Measurements from ENCODE around the gene GBP1. TPM values are rescaled to one million over a fixed set of nuclear protein-coding genes. Genes with fewer than 3 reads are reported as not detected.
"Not testable (repeated sequence)": the region's sequence is repeated elsewhere in the genome, so short reads cannot be mapped to it uniquely, and the experiment has no call there.

The GBP1 gene
- total RNA-seq, 1 donor from 2014 or later, result 62.5 TPM

- Histone ChIP-seq H3K27me3 (ENCODE audit: insufficient read depth, low read length) (no peaks in the 10 kb centered on the region), H3K27ac (ENCODE audit: low read depth, low read length) (peak overlapping the region; percentile 83), H3K4me3 (ENCODE audit: insufficient read depth, low read depth, low read length) (peak overlapping the region; percentile 95), H4K20me1 (ENCODE audit: insufficient read depth, low read length) (peaks cover 8% of the 10 kb centered on the region), H3K79me2 (ENCODE audit: insufficient read depth, low read length) (peaks cover 38% of the 10 kb centered on the region), H3K36me3 (ENCODE audit: insufficient read depth, low read length) (peaks cover 12% of the 10 kb centered on the region), H3K9me3 (ENCODE audit: insufficient read depth, low read depth, low read length) (no peaks in the 10 kb centered on the region), H3K4me1 (ENCODE audit: insufficient read depth, low read length) (peaks cover 5% of the 10 kb centered on the region), H2AFZ (ENCODE audit: low read depth, low read length) (peak overlapping the region; percentile 66), H3K9ac (ENCODE audit: low read length) (peak overlapping the region; percentile 86), H3K4me2 (ENCODE audit: low read length) (peak overlapping the region; percentile 89)
- peak overlapping the region; percentile 58 for H3K27ac Mint-ChIP-seq (ENCODE audit: unreplicated experiment)
- DNase-seq (ENCODE audit: low read depth) (no peak), FAIRE-seq (no peak)
- peaks cover 7% of the 10 kb centered on the region for H3K9me3 Mint-ChIP-seq (ENCODE audit: unreplicated experiment)
- peak overlapping the region; percentile 88 for H3K4me3 Mint-ChIP-seq (ENCODE audit: unreplicated experiment)
- H3K4me1 Mint-ChIP-seq (ENCODE audit: low read depth, unreplicated experiment), result peaks cover 13% of the 10 kb centered on the region
- no peaks in the 10 kb centered on the region for H3K27me3 Mint-ChIP-seq (ENCODE audit: low read depth, unreplicated experiment)
- H3K36me3 Mint-ChIP-seq (ENCODE audit: low read depth, unreplicated experiment), result peaks cover 4% of the 10 kb centered on the region
- TF ChIP-seq EZH2 (IDR thresholded peaks at IDR 0.05; ENCODE audit: insufficient read depth, low read length) (no peak), CTCF (IDR thresholded peaks at IDR 0.05; ENCODE audit: insufficient read depth, low read depth, low read length) (no peak)
These were observed 42.0 kb downstream of the GBP1 start for GRCh38 chr1:89023026-89023425.

GRCh38 chr1:89022167-89022959 lies 42.6 kb downstream of the GBP1 start, which contains the start of gene GBP3:
Gene GBP3 (minus strand): TSS chr1:89022866. CDS start chr1:89020721, 2,145 bp downstream.
- H3K36me3 Mint-ChIP-seq (ENCODE audit: low read depth, unreplicated experiment), result peaks cover 5% of the 10 kb centered on the region
- H3K4me3 Mint-ChIP-seq (ENCODE audit: unreplicated experiment), result peak within 1 kb of the TSS; percentile 88
- H3K27me3 ChIP-seq (ENCODE audit: insufficient read depth, low read length), result no peaks in the 10 kb centered on the region
- TF ChIP-seq EZH2 (IDR thresholded peaks at IDR 0.05; ENCODE audit: insufficient read depth, low read length) (no peak), CTCF (IDR thresholded peaks at IDR 0.05; ENCODE audit: insufficient read depth, low read depth, low read length) (no peak)
- DNase-seq (ENCODE audit: low read depth), result peak; percentile 66
- H3K36me3 ChIP-seq (ENCODE audit: insufficient read depth, low read length), result peaks cover 12% of the 10 kb centered on the region
- H3K27ac ChIP-seq (ENCODE audit: low read depth, low read length), result peak within 1 kb of the TSS; percentile 83
- H3K9ac ChIP-seq (ENCODE audit: low read length), result peak within 1 kb of the TSS; percentile 86
- peak; percentile 80 for FAIRE-seq
- H3K9me3 ChIP-seq (ENCODE audit: insufficient read depth, low read depth, low read length), result no peaks in the 10 kb centered on the region
- H3K27me3 Mint-ChIP-seq (ENCODE audit: low read depth, unreplicated experiment), result no peaks in the 10 kb centered on the region
- peaks cover 5% of the 10 kb centered on the region for H3K4me1 ChIP-seq (ENCODE audit: insufficient read depth, low read length)
- H4K20me1 ChIP-seq (ENCODE audit: insufficient read depth, low read length), result peaks cover 11% of the 10 kb centered on the region
- H3K4me2 ChIP-seq (ENCODE audit: low read length), result peak within 1 kb of the TSS; percentile 89
- H2AFZ ChIP-seq (ENCODE audit: low read depth, low read length), result peak within 1 kb of the TSS; percentile 66
- peak within 1 kb of the TSS; percentile 95 for H3K4me3 ChIP-seq (ENCODE audit: insufficient read depth, low read depth, low read length)
- peaks cover 7% of the 10 kb centered on the region for H3K9me3 Mint-ChIP-seq (ENCODE audit: unreplicated experiment)
- peaks cover 42% of the 10 kb centered on the region for H3K79me2 ChIP-seq (ENCODE audit: insufficient read depth, low read length)
- H3K4me1 Mint-ChIP-seq (ENCODE audit: low read depth, unreplicated experiment), result peaks cover 13% of the 10 kb centered on the region
- H3K27ac Mint-ChIP-seq (ENCODE audit: unreplicated experiment), result peak within 1 kb of the TSS; percentile 58

GRCh38 chr1:89018318-89018717 lies 46.7 kb downstream of the GBP1 start:
- Histone ChIP-seq H3K79me2 (ENCODE audit: insufficient read depth, low read length) (peaks cover 46% of the 10 kb centered on the region), H4K20me1 (ENCODE audit: insufficient read depth, low read length) (peaks cover 14% of the 10 kb centered on the region), H3K36me3 (ENCODE audit: insufficient read depth, low read length) (peaks cover 34% of the 10 kb centered on the region)
- peaks cover 17% of the 10 kb centered on the region for H3K36me3 Mint-ChIP-seq (ENCODE audit: low read depth, unreplicated experiment)
- H3K9me3 ChIP-seq (ENCODE audit: insufficient read depth, low read depth, low read length); H3K4me1 ChIP-seq (ENCODE audit: insufficient read depth, low read length); H3K27me3 Mint-ChIP-seq (ENCODE audit: low read depth, unreplicated experiment); H3K27ac ChIP-seq (ENCODE audit: low read depth, low read length); H3K9ac ChIP-seq (ENCODE audit: low read length); H3K9me3 Mint-ChIP-seq (ENCODE audit: unreplicated experiment); H2AFZ ChIP-seq (ENCODE audit: low read depth, low read length); H3K27me3 ChIP-seq (ENCODE audit: insufficient read depth, low read length); FAIRE-seq; H3K4me2 ChIP-seq (ENCODE audit: low read length); DNase-seq (ENCODE audit: low read depth); H3K4me3 Mint-ChIP-seq (ENCODE audit: unreplicated experiment); H3K27ac Mint-ChIP-seq (ENCODE audit: unreplicated experiment); H3K4me3 ChIP-seq (ENCODE audit: insufficient read depth, low read depth, low read length): not testable (repeated sequence)
- H3K4me1 Mint-ChIP-seq (ENCODE audit: low read depth, unreplicated experiment), result peaks cover 13% of the 10 kb centered on the region

All from astrocyte (in vitro differentiated cells and primary cell).